GM19025 (cell line): ENCODE measurements around the gene FMNL2.

Source experiments
- ATAC-seq: cut with Tn5 transposase; IDR thresholded peaks from one replicate; pipeline ENCODE4 v1.9.1; 2021; ENCODE audit warnings: mild to moderate bottlenecking, low read depth, moderate library complexity; ENCODE audit not compliant: unreplicated experiment

Gene FMNL2

GRCh38 chr2:152544638-152545037 lies 209.7 kb downstream of the FMNL2 start:
- no peak for ATAC-seq

DNA sequence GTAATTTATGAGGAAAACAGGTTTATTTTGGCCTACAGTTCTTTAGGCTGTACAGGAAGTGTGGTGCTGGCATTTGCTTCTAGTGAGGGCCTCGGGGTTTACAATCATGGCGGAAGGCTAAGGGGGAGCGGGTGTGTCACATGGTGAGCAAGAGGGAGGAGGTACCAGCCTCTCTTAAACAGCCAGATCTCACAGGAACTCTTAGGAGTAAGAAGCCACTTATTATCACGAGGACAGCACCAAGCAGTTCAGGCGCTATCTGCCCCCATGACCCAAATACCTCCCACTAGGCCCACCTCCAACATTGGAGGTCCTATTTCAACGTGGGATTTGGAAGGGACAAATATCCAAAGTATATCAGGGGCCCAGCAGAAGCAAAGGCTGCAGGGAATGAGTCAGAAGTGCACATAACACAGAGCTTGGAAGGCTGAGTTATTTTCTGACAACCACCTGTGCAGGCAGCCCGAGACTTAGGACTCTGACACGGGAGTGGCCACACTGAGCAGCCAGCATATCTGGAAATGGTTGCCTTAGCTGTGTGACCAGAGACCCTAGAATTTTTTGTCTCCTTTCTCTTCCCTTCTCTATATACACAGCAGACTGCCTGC lies 211.4 kb downstream of the FMNL2 start:
- no peak for ATAC-seq

DNA sequence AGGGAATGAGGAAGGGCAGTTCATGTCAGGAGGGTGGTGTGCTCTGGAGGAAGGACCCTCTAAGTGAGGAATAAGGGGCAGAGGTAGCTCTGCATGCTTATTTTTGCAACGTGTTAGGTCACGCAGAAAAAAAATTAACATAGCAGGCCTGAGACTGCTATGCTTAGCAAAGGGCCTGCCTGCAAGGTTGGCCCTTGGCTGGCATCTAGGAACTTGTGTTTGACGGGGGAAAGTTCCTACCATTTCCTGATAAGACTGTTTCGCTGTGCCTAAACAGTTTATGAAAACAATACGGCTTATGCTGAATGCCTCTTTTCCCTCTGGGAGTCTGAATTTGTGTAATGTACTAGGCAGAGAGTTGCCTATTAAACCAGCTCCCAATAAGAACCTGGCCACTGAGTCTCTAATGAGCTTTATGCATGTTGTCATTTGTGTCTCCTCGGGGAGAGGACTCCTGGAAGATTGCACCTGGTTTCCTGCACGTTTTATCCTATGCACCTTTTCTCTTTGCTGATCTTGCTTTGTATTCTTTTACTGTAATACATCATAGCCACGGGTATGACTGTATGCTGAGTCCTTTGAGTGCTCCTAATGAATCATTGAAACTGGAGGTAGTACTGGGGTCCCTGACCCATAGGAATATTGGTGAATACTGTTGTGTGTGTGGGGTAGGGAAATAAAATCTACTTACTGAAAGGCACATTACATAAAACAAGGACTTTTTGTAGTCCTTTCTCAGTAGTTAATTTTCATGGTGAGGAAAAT lies 213.3 kb downstream of the FMNL2 start:
- ATAC-seq: no peak

- no peak for ATAC-seq
These were observed 214.0 kb downstream of the FMNL2 start for GRCh38 chr2:152548996-152549395.

DNA sequence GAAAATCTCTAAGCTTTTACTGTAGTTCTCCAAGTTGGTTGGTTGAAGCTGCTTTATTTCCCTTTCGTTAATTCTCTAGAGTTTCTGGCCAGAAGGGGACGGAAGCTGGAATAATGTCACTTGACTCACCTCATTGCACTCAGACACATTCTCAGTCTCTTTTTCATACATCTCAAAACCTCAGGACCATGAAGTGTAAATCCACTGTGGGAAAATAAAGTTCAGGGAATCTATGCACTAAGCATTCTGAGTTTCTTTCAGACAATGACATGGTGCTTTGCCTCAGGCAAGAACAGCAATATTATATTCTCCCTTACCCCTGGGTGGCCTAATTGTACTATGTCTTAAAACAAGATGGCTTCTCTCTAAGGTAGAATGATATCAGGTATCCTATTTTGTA lies 214.4 kb downstream of the FMNL2 start:
- ATAC-seq: no peak

- no peak for ATAC-seq
These were observed 215.4 kb downstream of the FMNL2 start for GRCh38 chr2:152550386-152550785.

- ATAC-seq: no peak
These were observed 217.9 kb downstream of the FMNL2 start for GRCh38 chr2:152552888-152553287.

DNA sequence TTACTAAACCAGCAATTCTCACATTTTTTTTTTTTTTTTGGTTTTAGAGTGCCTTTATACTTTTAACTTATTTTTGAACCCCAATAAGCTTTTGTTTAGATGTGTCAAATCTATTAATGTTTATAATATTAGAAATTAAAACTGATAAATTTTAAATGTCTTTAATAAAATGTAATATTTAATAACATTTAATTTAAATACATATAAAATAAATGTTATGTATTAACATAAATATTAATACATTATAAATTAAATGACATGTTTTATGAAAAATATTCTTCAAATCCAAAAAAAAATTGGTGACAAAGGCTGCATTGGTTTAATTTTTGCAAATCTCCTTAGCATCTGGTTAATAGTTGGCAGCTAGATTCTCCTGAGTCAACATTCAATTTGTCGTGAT lies 218.5 kb downstream of the FMNL2 start:
- ATAC-seq: no peak

- ATAC-seq: no peak
These were observed 220.1 kb downstream of the FMNL2 start for GRCh38 chr2:152555048-152555447.

DNA sequence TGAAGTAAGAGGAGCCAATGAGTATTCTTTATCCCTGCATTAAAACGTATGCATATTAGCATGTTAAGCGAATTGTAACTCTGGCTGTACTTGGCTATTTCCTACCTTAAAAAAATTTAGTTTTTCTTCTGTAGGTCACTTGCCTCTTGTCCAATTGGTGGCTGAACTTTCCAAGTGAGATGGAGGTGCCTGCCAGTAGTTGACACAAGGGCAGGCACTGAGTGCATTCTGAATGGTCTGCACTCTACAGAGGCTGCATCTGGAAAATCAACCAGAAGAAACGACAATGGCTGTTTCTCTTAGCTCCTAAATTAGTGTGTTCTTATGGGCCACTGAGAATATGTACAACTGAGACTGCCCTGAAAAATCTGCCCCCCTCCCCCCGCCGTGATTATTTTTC lies 221.5 kb downstream of the FMNL2 start:
- no peak for ATAC-seq

GRCh38 chr2:152557273-152557888 lies 222.4 kb downstream of the FMNL2 start:
- no peak for ATAC-seq

GRCh38 chr2:152558158-152558984 lies 223.4 kb downstream of the FMNL2 start:
- no peak for ATAC-seq

DNA sequence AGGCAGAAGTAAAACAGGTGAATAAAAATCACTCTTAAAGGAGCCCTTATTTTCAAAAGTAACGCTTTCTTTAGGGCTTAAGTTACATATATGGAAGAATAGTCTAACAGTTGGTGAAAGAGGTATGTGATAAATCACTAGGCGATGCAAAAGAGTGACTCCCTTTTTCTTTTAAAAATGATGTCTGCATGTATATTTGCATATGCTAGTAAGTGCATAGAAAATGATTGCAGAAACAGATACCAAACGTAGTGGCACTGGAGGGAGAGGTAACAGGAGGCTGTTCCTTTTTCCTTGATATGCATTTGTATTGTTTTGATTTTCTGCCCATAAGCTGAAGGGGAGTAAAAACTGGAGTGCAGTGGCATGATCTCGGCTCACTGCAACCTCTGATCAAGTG lies 224.0 kb downstream of the FMNL2 start:
- ATAC-seq: no peak

DNA sequence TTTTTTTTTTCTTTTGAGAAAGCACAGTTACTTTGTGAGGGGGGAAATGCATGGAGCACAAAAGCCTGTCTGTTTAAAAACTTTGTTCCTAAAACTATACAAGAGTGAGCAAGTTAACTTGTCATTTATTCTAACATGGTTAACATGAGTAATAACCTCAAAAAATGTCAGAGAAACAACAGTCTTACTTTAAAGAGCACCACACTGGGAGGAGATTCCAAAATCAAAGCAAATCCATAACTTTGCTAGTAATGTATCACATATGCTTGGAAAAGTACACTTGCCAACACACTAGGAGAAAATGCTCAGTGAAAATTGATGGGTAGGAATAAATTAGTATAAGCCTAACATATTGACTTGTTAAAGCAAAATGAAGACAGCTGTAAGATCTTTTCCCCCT lies 225.2 kb downstream of the FMNL2 start:
- ATAC-seq: no peak

DNA sequence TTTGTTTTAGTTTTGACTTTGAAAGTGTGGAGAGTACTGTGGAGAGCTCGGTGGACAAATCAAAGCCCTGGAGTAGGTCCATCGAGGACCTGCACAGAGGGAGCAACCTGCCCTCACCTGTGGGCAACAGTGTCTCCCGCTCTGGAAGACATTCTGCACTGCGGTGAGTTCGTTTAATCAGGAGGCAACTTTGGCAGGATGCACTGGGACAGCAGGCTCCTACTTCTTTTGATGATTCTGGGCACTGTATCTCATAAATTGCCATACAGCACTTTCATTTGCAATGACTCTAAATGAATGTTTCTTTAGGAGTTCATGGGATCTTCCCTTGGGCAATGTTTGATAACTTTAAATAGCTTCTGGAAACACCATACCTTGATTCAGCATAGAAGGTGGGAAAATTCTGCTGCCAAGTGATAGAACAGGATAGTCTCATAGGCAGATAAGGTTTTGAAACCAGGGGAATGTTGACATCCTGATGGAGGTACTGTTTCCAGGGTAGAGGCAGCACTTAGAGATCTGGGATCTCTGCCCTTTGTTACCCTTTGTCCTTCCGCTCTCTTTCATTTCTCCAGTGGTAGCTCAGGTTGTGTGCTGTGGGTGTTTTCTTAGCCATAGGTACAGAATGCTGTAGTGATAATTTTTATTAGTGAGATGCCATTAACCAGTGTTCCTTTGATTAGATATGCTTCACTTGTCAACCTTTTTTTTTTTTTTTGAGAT lies 226.1 kb downstream of the FMNL2 start:
- no peak for ATAC-seq

DNA sequence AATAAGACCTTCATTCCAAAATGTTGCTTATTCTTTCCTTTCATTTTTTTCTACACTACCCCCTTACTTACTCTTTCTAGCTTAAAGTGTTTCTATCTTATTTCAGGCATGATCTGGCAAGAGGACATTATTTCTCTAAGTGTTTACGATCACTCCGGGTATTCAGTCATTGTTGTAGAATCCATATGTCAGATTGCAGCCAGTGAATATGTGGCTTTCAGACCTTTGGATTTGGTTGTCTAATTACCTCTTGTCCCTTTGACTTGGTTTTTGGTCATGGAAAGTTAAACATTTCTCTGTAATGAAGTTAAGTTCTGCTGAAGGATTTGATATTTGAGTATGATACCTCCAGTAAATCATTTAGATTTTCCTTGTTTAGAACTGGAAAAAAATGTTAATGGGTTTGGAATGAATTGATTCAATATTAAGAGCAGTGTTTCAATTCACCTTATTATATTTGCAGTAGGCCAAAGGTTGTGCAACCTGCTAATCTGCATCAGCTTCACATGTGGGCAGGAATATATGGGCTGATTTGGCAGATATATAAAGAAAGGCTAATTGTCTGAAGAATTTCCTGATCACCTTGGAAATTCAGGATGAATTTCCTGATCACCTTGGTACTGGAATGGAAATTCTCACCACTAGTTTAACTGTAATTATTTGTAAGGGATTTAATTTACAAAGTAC lies 227.4 kb downstream of the FMNL2 start:
- ATAC-seq: no peak

- no peak for ATAC-seq
These were observed 228.8 kb downstream of the FMNL2 start for GRCh38 chr2:152563764-152564163.

DNA sequence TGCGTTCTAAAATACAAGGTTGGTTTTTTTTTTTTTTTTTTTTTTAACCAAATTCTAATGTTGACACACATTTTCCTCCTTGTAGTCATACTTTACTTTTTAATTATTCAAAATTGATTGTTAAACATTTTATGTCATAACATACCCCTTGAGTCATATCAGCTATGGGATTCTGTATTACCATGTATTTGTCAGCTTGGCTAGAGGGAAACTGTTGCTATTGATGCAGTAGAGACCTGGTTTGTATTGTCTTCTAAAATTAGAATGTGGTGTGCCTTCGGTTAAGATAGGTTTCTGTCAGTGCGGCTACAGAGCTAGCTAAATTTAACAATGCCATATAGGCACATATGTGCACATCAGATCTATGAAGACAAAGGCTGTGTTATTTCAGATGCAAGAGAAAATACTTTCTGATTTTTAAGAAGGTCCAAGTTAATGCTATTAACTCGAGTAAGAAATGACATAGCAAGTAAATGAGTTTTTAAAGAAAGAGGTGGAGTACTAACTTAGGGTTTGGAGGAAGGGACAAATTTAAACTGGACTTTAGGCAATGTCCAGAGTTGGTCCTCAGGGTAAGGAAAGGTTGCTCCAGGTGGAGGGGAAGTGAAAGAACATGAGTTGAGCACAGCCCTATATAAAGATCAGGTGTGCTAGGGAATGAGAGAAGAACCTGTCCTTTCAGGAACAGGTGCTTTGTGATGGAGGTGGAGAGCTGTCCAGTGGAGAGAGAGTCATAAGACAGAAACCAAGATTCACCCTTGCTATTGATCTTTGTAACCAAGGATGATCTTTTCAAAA lies 230.0 kb downstream of the FMNL2 start:
- no peak for ATAC-seq
